Myocyte (in vitro differentiated cells): Measurements from ENCODE around the gene PRKN. TPM values are rescaled to one million over a fixed set of nuclear protein-coding genes. Genes with fewer than 3 reads are reported as not detected.

Source experiments
- DNase-seq: peaks from one replicate; pipeline ENCODE4 v3.0.0-alpha.2; 2012; ENCODE audit warnings: low read depth
- total RNA-seq: library from RNA; depleted of rRNA; stranded (reverse); fragments of >200 nt; gene quantifications from 2 replicates; pipeline ENCODE4 v1.2.3, GENCODE V29; 2014

Gene PRKN
- total RNA-seq, 1 donor from 2014 or later, result 8.9 TPM

DNA sequence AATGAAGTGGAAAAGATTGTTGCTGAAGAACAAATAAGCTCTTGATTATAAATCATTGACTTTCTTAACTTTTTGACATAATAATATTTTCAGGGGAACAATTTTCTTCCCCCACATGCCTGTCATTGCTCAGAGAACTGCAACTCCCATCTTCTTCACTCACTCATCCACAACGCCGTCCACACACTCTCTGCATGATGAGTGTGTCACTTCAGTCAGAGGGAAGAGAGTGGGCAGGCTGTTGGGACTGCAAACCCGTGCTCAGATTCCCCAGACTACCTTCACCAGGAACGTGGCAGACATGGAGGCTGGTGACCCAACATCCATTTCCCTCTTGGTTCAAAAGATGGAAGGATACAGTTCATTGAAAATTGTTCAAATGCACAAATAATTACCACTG is 650.8 kb downstream of the PRKN start:
- no peak for DNase-seq

GRCh38 chr6:162074641-162075275 is 652.8 kb downstream of the PRKN start:
- no peak for DNase-seq

GRCh38 chr6:162070639-162071038 is 656.9 kb downstream of the PRKN start:
- no peak for DNase-seq

GRCh38 chr6:162069995-162070394 is 657.6 kb downstream of the PRKN start:
- no peak for DNase-seq

GRCh38 chr6:162068340-162068739 is 659.2 kb downstream of the PRKN start:
- DNase-seq, result peak; percentile 59

DNA sequence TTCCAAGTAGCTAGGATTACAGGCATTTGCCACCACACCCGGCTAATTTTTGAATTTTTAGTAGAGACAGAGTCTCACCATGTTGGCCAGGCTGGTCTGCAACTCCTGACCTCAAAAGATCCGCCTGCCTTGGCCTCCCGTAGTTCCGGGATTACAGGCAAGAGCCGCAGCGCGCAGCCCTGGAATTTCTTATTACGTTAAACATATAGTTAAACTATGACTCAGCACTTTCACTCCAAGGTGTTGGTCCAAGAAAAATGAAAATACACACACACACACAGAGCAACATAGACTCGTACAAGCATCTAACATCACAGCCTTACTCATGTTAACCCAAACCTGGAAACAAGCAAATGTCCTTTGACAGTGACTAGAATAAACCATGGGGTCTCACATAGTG is 663.9 kb downstream of the PRKN start:
- DNase-seq, result no peak

- DNase-seq, result peak; percentile 39
These were observed 669.2 kb downstream of the PRKN start for GRCh38 chr6:162058281-162058875.

DNA sequence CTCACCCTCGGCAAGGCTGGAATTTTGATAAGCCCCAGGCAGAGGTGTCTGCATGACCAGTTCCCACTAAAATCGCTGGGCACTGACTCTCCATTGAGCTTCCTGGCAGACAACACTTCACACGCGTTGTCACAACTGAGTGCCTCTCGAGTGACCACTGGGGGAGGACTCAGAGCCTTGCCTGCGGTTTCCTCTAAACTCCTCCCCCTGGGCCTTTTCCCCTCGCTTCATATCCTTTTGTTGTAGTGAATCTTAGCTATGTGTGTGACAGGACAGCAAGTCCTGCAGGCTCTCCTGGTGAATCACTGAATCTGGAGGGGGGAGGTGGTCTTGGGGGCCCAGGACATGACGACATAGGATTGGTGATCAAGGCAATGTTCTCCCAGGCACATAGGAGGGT is 670.8 kb downstream of the PRKN start:
- peak; percentile 76 for DNase-seq

GRCh38 chr6:162056061-162056460 is 671.5 kb downstream of the PRKN start:
- DNase-seq, result no peak

DNA sequence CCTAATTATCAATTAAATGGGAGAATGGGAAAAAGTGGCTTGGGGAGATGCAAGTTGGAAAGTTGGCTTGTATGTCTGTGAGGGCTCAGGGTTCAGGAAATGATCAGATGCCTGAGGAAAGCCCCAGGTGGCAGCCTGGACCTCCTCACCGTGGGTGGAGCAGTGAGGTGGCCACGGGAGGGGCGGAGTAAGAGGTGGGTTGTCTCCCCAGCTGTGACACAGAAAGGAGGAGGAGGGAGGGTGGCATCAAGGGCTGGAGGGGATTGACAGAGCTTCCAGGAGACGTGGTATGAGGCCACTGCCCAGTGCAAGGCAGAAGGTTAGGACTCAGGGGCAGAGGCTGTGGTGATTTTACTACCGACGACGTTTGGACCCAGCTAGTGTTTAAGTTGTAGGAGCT is 672.2 kb downstream of the PRKN start:
- no peak for DNase-seq

DNA sequence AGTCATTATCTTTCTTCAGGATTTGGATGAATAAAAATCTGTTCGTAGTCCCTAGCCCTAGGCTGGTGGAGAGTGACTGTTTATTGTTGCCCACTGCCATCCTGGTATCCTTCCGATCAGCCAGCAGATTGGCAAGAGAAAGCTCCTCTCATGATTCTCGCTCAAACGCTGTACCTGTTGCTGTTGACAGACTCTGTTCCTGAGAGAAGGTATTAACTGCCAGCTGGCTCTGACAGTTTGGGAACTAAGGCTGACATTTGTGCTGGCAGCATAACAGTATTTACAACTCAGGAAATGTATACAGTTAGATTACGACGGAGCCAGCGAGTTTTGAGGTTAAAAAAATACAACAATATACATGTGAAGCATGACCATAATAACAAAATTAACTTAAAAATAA is 674.5 kb downstream of the PRKN start:
- DNase-seq, result no peak

DNA sequence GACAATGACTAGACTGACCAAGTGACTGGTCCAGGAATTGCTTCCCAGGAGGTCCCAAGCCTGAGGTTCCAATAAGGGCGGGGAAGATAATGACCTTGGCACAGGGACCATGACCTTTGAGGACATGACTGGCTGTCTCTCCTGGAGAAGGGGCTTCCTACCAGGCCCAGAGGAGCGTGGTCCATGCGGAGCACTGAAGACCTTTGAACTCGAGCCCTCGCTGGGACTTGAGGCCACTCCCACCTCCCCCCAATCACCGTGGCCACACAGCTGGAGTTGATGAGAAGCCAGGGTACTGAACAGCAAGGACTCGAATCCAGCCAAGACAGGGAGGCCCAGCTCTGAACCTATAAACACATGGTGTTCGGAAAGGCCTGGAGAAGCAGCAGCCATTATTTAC is 677.0 kb downstream of the PRKN start:
- no peak for DNase-seq

DNA sequence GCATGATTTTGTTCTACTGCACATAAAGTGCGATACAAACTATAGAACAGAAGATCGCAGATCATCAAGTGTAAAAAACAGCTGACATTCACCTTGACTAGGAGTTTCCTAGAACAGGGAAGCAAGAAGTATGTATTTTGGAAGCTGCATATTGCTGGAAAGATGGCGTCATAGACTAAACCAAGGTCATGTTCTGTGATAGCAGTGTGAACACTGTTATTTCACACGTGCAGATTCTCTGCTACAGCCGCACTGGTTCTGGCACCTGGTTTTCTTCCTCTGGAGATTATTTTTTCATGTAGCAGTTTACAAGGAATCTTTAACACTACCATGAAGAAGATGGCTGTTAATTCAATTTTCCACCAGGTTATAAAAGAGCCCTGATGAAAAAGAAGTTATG is 681.2 kb downstream of the PRKN start:
- no peak for DNase-seq

- DNase-seq, result peak; percentile 74
These were observed 694.9 kb downstream of the PRKN start for GRCh38 chr6:162032620-162033019.

DNA sequence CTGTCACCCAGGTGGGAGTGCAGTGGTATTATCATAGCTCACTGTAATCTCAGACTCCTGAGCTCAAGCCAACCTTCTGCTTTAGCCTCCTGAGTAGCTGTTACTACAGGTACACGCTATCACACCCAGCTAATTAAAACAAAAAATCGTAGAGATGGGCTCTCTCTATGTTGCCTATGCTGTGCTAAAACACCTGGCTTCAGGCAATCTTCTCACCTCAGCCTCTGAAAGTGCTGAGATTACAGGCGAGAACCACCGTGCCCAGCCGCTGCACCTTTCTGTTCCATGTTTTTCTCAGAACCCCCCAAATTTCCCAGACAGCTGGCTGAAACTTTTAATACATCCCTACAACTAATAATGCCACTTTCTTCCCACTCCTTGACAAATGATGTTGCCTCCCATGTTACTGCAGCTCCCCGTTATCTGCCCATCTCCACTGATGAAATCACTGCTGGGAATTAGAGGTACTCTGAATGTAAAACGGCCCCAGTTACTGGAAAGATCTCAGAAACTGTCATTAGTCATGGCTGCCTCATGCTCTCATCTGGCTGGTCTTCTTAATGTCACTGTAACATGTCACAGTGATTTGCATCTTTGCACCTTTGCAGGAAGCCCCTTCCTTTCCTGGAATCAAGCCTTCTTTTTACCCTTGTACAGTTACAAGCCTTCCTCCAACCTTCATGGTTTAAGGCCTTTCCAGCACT is 697.5 kb downstream of the PRKN start:
- DNase-seq, result no peak

DNA sequence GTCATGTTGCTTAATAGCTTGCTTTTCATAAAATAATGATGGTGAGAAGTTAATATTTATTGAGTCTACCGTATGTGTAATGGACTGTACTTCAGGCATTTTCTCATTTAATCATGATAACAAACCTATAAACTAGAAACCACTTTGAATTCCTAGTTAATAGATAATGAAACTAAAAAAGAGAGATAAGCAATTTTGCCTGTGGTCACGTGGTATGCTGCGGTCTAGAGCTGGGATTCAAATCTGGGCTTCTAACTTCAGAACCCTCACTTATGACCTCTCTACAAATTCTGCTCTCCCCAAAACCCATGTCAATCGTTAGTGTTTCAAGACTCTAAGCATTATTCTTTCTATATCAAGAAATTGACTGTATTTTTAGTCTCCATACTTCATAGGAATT is 700.7 kb downstream of the PRKN start:
- no peak for DNase-seq

GRCh38 chr6:162026031-162026430 is 701.5 kb downstream of the PRKN start:
- DNase-seq, result no peak

DNA sequence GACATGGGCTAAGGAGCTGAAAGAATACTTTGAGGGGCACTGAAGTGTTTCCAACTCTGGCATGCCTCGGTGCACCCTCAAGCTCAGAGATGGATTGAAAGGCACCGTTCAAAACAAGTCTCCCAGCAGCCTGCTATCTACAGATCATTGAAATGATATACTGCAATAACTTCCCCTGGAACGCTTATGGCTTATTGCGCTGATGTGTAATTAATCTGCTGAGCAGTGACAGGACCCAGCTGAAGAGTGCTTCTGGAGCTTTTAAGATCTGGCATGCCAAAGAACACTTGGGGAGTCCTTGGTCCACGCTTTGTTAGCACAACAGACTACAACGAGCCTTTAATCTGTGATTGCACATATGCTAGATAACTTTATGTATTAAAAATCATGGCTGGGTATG is 708.2 kb downstream of the PRKN start:
- no peak for DNase-seq

DNA sequence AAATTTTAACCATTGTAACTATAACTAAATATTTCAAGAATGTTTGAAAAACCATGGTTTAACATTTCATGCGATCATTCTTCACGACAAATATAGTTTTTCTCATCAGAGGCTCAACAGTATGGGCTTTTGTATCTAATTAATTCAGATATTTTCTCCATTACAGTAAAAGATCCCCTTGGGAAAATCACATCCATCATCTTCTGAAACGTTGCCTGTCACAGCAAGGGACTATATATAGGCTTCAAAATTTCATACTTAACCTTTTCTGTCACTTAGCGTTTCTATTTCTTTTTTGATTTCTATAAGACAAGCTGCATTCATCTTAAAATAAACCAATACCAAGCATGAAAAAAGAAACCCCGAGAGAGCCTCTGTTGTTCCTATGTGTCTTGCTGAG is 710.0 kb downstream of the PRKN start:
- DNase-seq, result no peak

GRCh38 chr6:162014069-162014811 is 713.3 kb downstream of the PRKN start:
- no peak for DNase-seq

- no peak for DNase-seq
These were observed 722.2 kb downstream of the PRKN start for GRCh38 chr6:162005372-162005771.

- DNase-seq, result no peak
These were observed 730.8 kb downstream of the PRKN start for GRCh38 chr6:161996783-161997182.
